Endometrial microvascular endothelial cells (primary cell): ENCODE data around the gene CDC14A. TPM values are rescaled to one million over a fixed set of nuclear protein-coding genes. Genes with fewer than 3 reads are reported as not detected.
"Not testable (repeated sequence)": the region's sequence is repeated elsewhere in the genome, so short reads cannot be mapped to it uniquely, and the experiment has no call there.

Experiments used
- in situ Hi-C: cut with HindIII; loops from 2 replicates; pipeline ENCODE4 v1.10.0; 2017; ENCODE audit warnings: low sequenced_read_pairs, low pct_unique_long_range_greater_than_20kb; ENCODE audit errors: inconsistent ontology term
- total RNA-seq: library from RNA; depleted of rRNA; stranded (reverse); fragments of >200 nt; gene quantifications from one replicate; pipeline ENCODE4 v1.2.3, GENCODE V29; 2015; ENCODE audit errors: inconsistent ontology term

The CDC14A gene
- total RNA-seq, 1 donor from 2014 or later, result 10.0 TPM

- in situ Hi-C loops, result no loop called here
Measured at GRCh38 chr1:100359139-100359538, 6.8 kb downstream of the CDC14A start.

- in situ Hi-C loops, result no loop called here
Measured at GRCh38 chr1:100360790-100361510, 8.6 kb downstream of the CDC14A start.

GRCh38 chr1:100361511-100362089 lies 9.3 kb downstream of the CDC14A start:
- in situ Hi-C loops, result no loop called here

GRCh38 chr1:100362821-100363466 lies 10.6 kb downstream of the CDC14A start:
- in situ Hi-C loops, result no loop called here

GRCh38 chr1:100363831-100364230 lies 11.5 kb downstream of the CDC14A start:
- in situ Hi-C loops, result no loop called here

GRCh38 chr1:100364697-100365096 lies 12.4 kb downstream of the CDC14A start:
- in situ Hi-C loops, result no loop called here

GRCh38 chr1:100366209-100366525 lies 13.9 kb downstream of the CDC14A start:
- in situ Hi-C loops, result no loop called here

GRCh38 chr1:100369339-100369738 lies 17.0 kb downstream of the CDC14A start:
- in situ Hi-C loops, result not testable (repeated sequence)

- in situ Hi-C loops, result not testable (repeated sequence)
Measured at GRCh38 chr1:100373953-100374352, 21.6 kb downstream of the CDC14A start.

GRCh38 chr1:100376890-100377289 lies 24.6 kb downstream of the CDC14A start:
- in situ Hi-C loops, result not testable (repeated sequence)

GRCh38 chr1:100377590-100378361 lies 25.5 kb downstream of the CDC14A start:
- in situ Hi-C loops, result no loop called here

GRCh38 chr1:100378956-100379355 lies 26.6 kb downstream of the CDC14A start:
- in situ Hi-C loops, result no loop called here

GRCh38 chr1:100380635-100381034 lies 28.3 kb downstream of the CDC14A start:
- in situ Hi-C loops, result no loop called here

GRCh38 chr1:100382657-100383056 lies 30.4 kb downstream of the CDC14A start:
- in situ Hi-C loops, result no loop called here

- in situ Hi-C loops, result no loop called here
Measured at GRCh38 chr1:100383743-100384405, 31.6 kb downstream of the CDC14A start.

- in situ Hi-C loops, result no loop called here
Measured at GRCh38 chr1:100387209-100387608, 34.9 kb downstream of the CDC14A start.

GRCh38 chr1:100387657-100388350 lies 35.5 kb downstream of the CDC14A start:
- in situ Hi-C loops, result no loop called here

GRCh38 chr1:100390531-100390930 lies 38.2 kb downstream of the CDC14A start:
- in situ Hi-C loops, result no loop called here

GRCh38 chr1:100391675-100392074 lies 39.4 kb downstream of the CDC14A start:
- in situ Hi-C loops, result no loop called here
